C4-2B (cell line): Measurements from ENCODE around the gene GDPD3.

Experiments used
- CTCF ChIP-seq: fragments of 450-650 bp; conservative IDR thresholded peaks from 2 replicates; pipeline ENCODE4 v1.5.1; 2017; ENCODE audit warnings: mild to moderate bottlenecking
- ZFX ChIP-seq: fragments of 450-650 bp; IDR thresholded peaks from 2 replicates; pipeline ENCODE4 v1.6.1; 2017

GRCh38 chr16:30119428-30119827, 6.1 kb upstream of the GDPD3 start:
- TF ChIP-seq CTCF = no peak
- no peak for TF ChIP-seq ZFX
